GM19468 (cell line): ENCODE measurements around the gene LEUTX.

Experiments
- ATAC-seq: cut with Tn5 transposase; IDR thresholded peaks from one replicate; pipeline ENCODE4 v1.9.1; 2021; ENCODE audit warnings: mild to moderate bottlenecking, moderate library complexity, moderate number of reproducible peaks; ENCODE audit not compliant: unreplicated experiment; ENCODE audit errors: extremely low read depth

The LEUTX gene

DNA sequence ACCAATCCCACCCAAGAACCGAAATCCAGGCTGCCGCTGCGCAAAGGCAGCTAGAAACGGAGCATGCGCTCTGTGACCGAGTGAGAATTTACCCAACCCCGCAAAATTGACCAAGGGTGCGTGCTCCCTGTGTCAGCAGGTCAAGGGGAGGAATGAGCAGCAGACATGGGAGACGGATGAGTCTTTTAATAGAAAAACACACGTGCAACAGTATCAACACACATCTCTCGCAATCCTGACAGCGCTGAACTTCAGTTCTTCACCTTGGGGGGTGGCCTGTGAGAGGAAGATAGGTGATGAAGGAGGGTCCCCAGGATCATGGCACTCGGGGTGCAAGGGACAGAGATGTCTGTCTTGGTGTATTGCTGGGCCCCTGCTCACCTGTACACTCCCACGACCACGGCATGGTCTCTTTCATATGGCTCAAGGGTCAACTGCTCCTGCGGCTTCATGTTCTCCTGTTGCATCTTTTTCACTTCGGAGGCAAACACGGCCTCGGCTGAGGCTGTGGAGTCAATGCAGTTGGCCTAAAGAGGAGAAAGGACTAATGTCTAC is 55.7 kb downstream of the LEUTX start:
- no peak for ATAC-seq
